HepG2 (cell line): ENCODE data around the gene PRDX6. TPM values are rescaled to one million over a fixed set of nuclear protein-coding genes. Genes with fewer than 3 reads are reported as not detected.
A peak's percentile ranks its signal among the peaks of the same experiment; 100 is the strongest.

Source experiments
- ATAC-seq: fragments of 200-7000 bp; cut with Tn5 transposase; 3 replicates; pipeline ENCODE4 v1.9.1; 2020; ENCODE audit warnings: mild to moderate bottlenecking, moderate library complexity
- BruUV-seq: library from RNA; stranded (reverse); fragments of 400-500 nt; replicated peaks from 2 replicates; lab custom pipeline; 2021; lab: Mats Ljungman, UMichigan
- CTCF ChIA-PET: fragments of 300-600 bp; formaldehyde crosslinking; extraction: SDS; loops from one replicate; lab custom pipeline; 2021; ENCODE audit warnings: low total read pairs, inconsistent platforms, low intra/inter-chr PET ratio; lab: Yijun Ruan, JAX
- POLR2A ChIA-PET: fragments of 350-600 bp; sonication (Branson Sonifier 250); formaldehyde crosslinking; loops from one replicate; lab custom pipeline; 2020; ENCODE audit warnings: antibody characterized with exemption, inconsistent platforms; lab: Yijun Ruan, JAX
- DNase-seq: peaks from one replicate; pipeline ENCODE4 v3.0.0-alpha.2; 2015; ENCODE audit warnings: low spot score
- FAIRE-seq: peaks from 3 replicates; lab custom pipeline; 2011; peaks lifted over from hg19 to GRCh38; lab: Jason Lieb, UNC
- H2AFZ ChIP-seq: one replicate; pipeline ENCODE4 v1.6.1; 2011; ENCODE audit warnings: low read length, inconsistent platforms
- H3K27ac ChIP-seq: fragments of 300-600 bp; 3 replicates; pipeline ENCODE4 v1.8.0; 2011; ENCODE audit warnings: mixed run types, mild to moderate bottlenecking, mixed read lengths, low read length, inconsistent platforms; ENCODE audit not compliant: insufficient read depth; ENCODE audit errors: extremely low read length
- H3K27me3 ChIP-seq, 2 experiments: fragments of 200-600 bp in 1 of 2; 2 replicates in 1 of 2; 3 replicates in 1 of 2; pipeline versions ENCODE4 v1.6.0 to v1.8.0; 2011; ENCODE audit warnings: low read length in 2 of 2, mild to moderate bottlenecking in 2 of 2, moderate library complexity in 2 of 2, inconsistent platforms in 1 of 2; ENCODE audit not compliant: insufficient read depth in 2 of 2, control insufficient read depth in 1 of 2
- H3K36me3 ChIP-seq, 2 experiments: fragments of 200-600 bp in 1 of 2; replicated peaks in 1 of 2; 2 replicates in 1 of 2; 3 replicates in 1 of 2; pipeline versions ENCODE4 v1.5.1 to v1.8.0; 2011; ENCODE audit warnings: low read length in 2 of 2, inconsistent platforms in 1 of 2; ENCODE audit not compliant: insufficient read depth in 2 of 2, control insufficient read depth in 1 of 2
- H3K4me1 ChIP-seq: 2 replicates; pipeline ENCODE4 v1.5.1; 2012; ENCODE audit warnings: low read length, inconsistent platforms; ENCODE audit not compliant: insufficient read depth
- H3K4me2 ChIP-seq: 2 replicates; pipeline ENCODE4 v1.6.0; 2011; ENCODE audit warnings: low read depth, low read length, inconsistent platforms
- H3K4me3 ChIP-seq, 3 experiments: fragments of 200-600 bp in 1 of 3; sonication (generic), shearing (Covaris generic) in 1 of 3; replicated peaks in 1 of 3; 2 replicates each; pipeline ENCODE4 v1.5.1; 2011 to 2016; ENCODE audit warnings: low read length in 3 of 3, inconsistent platforms in 2 of 3, low read depth in 2 of 3, mild to moderate bottlenecking in 2 of 3, control low read depth in 1 of 3, mixed read lengths in 1 of 3; ENCODE audit not compliant: insufficient read depth in 1 of 3
- H3K79me2 ChIP-seq: one replicate; pipeline ENCODE4 v1.6.1; 2011; ENCODE audit warnings: low read length, inconsistent platforms; ENCODE audit not compliant: insufficient read depth
- H3K9ac ChIP-seq: 2 replicates; pipeline ENCODE4 v1.6.0; 2011; ENCODE audit warnings: mild to moderate bottlenecking, low read depth, low read length, inconsistent platforms; ENCODE audit not compliant: insufficient read depth
- H3K9me3 ChIP-seq: 2 replicates; pipeline ENCODE4 v1.5.1; 2012; ENCODE audit warnings: mild to moderate bottlenecking, low read length
- H4K20me1 ChIP-seq: 2 replicates; pipeline ENCODE4 v1.6.0; 2011; ENCODE audit warnings: inconsistent platforms, mild to moderate bottlenecking, low read length, moderate library complexity; ENCODE audit not compliant: insufficient read depth
- ISX ChIP-seq: sonication (generic); formaldehyde crosslinking; conservative IDR thresholded peaks from 2 replicates; pipeline ENCODE4 v1.5.0; 2020; ENCODE audit warnings: missing genetic modification reagents
- MBNL3 ChIP-seq: fragments of 250-450 bp; sonication (Bioruptor Pico); conservative IDR thresholded peaks from 2 replicates; pipeline ENCODE4 v1.8.0; 2022; ENCODE audit warnings: mild to moderate bottlenecking, inconsistent platforms
- PPARG ChIP-seq: conservative IDR thresholded peaks from 2 replicates; pipeline ENCODE4 v1.6.1; 2016; ENCODE audit warnings: missing biosample characterization, missing genetic modification reagents
- RBFOX2 ChIP-seq: fragments of 200-400 bp; formaldehyde crosslinking; IDR thresholded peaks from 2 replicates; pipeline ENCODE4 v1.6.1; 2017; ENCODE audit warnings: low read depth, mild to moderate bottlenecking, low read length
- ZFP36L1 ChIP-seq: sonication (generic); formaldehyde crosslinking; IDR thresholded peaks from 2 replicates; pipeline ENCODE4 v1.8.0; 2022; ENCODE audit warnings: mild to moderate bottlenecking, missing genetic modification reagents, moderate library complexity
- ZNF543 ChIP-seq: sonication (generic); formaldehyde crosslinking; IDR thresholded peaks from 2 replicates; pipeline ENCODE4 v1.4.0; 2020; ENCODE audit warnings: mild to moderate bottlenecking, missing genetic modification reagents
- ZNF724P ChIP-seq: sonication (generic); formaldehyde crosslinking; IDR thresholded peaks from 2 replicates; pipeline ENCODE4 v1.8.0; 2022; ENCODE audit warnings: missing genetic modification reagents, borderline replicate concordance
- WGBS: methylation state at CpG from one replicate; pipeline ENCODE4 v1.1.6; 2017; ENCODE audit warnings: low lambda C conversion rate; 5-methylcytosine and 5-hydroxymethylcytosine counted together
- in situ Hi-C: cut with HindIII; loops from 2 replicates; pipeline ENCODE4 v1.10.0; 2017; ENCODE audit warnings: low pct_unique_long_range_greater_than_20kb; ENCODE audit not compliant: extremely low pct_ligation_motif_present
- intact Hi-C: fragments of 100-400 bp; cut with micrococcal nuclease; formaldehyde crosslinking; loops from one replicate; pipeline ENCODE4 v1.10.0; 2022; ENCODE audit not compliant: unreplicated experiment
- polyA plus RNA-seq, 8 experiments: library from polyadenylated mRNA; depleted of rRNA in 3 of 8; stranded (reverse) in 7 of 8; unstranded in 1 of 8; fragments of >200 nt; fragmentation: Illumina TruSeq in 4 of 8; extraction: Trizol in 4 of 8; gene quantifications; 2 replicates each; pipeline versions ENCODE4 v1.2.1 to v1.2.3, GENCODE V29; 2011 to 2016; ENCODE audit warnings: low read depth in 4 of 8, missing spikeins in 1 of 8, mixed read lengths in 1 of 8; ENCODE audit not compliant: insufficient read depth in 1 of 8
- total RNA-seq, 5 experiments: library from RNA; depleted of rRNA; stranded (reverse); fragments of >200 nt; fragmentation: Illumina TruSeq; extraction: Trizol; gene quantifications; 2 replicates each; pipeline ENCODE4 v1.2.3, GENCODE V29; 2016; ENCODE audit warnings: low read depth in 1 of 5
- TF ChIP-seq, protein P1 (sequence below): sonication (generic); formaldehyde crosslinking; IDR thresholded peaks from 2 replicates; pipeline ENCODE4 v1.5.0; 2020; ENCODE audit warnings: mild to moderate bottlenecking, low read depth, missing genetic modification reagents, borderline replicate concordance
- TF ChIP-seq, protein P2 (sequence below): sonication (generic); IDR thresholded peaks from 2 replicates; pipeline ENCODE4 v1.6.1; 2016; ENCODE audit warnings: low read depth, borderline replicate concordance
- TF ChIP-seq, protein P3 (sequence below): sonication (generic); formaldehyde crosslinking; IDR thresholded peaks from 2 replicates; pipeline ENCODE4 v1.8.0; 2022; ENCODE audit warnings: mild to moderate bottlenecking, missing genetic modification reagents

The PRDX6 gene
- total and polyA plus RNA-seq, 2 of the 13 experiments (the other 11 are each of a cell fraction or from before 2014, with no cell fraction given) = 224 to 309 TPM

DNA sequence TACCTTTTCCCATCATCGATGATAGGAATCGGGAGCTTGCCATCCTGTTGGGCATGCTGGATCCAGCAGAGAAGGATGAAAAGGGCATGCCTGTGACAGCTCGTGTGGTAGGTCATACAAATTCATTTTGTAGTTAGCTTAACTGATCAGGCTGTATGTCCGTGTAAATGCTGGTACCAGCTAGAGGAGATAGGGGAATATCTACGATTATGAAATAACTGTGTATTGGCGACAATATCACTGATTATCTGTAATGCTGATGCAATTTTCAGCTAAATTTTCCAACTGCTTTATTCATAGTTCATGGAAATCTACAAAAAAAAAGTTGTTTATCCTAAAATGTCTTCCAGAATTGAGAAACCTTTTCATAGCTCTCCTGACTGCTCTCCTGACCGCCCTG, 8.3 kb downstream of the PRDX6 start:
- Histone ChIP-seq H2AFZ (no peak overlapping the region), H4K20me1 (peaks cover 7% of the 10 kb centered on the region), H3K79me2 (peaks cover 16% of the 10 kb centered on the region), H3K4me2 (no peak overlapping the region), H3K9ac (no peak overlapping the region), H3K9me3 (no peaks in the 10 kb centered on the region), H3K4me3 (no peak overlapping the region), H3K27ac (no peak overlapping the region), H3K36me3 (peaks cover 24 to 80% of the 10 kb centered on the region in 2 experiments), H3K27me3 (no peaks in the 10 kb centered on the region), H3K4me1 (peaks cover 21% of the 10 kb centered on the region)
- no TSS peak for BruUV-seq
- FAIRE-seq (no peak), ATAC-seq (no peak), DNase-seq (no peak)
- in situ Hi-C loops (no loop called here), intact Hi-C loops (no loop called here)
- POLR2A ChIA-PET = interaction anchor here (3.0 kb wide), 1 partner anchor 8 kb away, joined by 18 read pairs; the partner anchor contains the start of gene PRDX6
- WGBS = 98% methylated on average over 7 of the region's 7 CpGs
- 0 out of 2 replicates have a peak, but pooled peaks have one; percentile 35 for TF ChIP-seq RBFOX2
- TF ChIP-seq ISX (CRISPR knock-in tag) = no peak
- CTCF ChIA-PET = no interaction called here

DNA sequence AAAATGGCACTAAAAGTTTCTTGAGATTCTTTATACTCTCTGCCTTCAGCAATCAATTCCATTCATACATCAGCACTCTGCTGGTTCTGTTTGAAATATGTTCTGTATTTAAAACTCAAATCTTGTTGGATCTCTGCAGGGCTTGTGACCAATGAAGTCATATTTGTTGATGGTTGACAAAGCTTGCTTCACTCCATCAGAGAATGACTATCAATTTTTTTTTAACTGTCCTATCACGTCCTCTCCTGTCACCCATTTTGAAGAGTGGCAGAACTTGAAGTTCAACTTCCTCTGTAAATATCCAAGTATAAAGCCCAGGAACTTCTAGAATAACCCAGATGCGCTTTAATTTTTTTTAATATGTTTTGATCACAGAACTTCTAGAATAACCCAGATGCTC, 10.9 kb downstream of the PRDX6 start:
- Histone ChIP-seq H3K79me2 (no peaks in the 10 kb centered on the region), H2AFZ (no peak overlapping the region), H3K36me3 (peaks cover 16 to 56% of the 10 kb centered on the region in 2 experiments), H4K20me1 (peaks cover 4% of the 10 kb centered on the region; the same call in 1 of the 2 replicates), H3K27me3 (no peaks in the 10 kb centered on the region), H3K27ac (no peak overlapping the region), H3K4me3 (no peak overlapping the region), H3K9me3 (no peaks in the 10 kb centered on the region), H3K4me2 (no peak overlapping the region), H3K4me1 (no peaks in the 10 kb centered on the region), H3K9ac (no peak overlapping the region)
- CTCF ChIA-PET = no interaction called here
- 99% methylated on average over 2 of the region's 2 CpGs for WGBS
- TSS peak; percentile 14 for BruUV-seq
- ATAC-seq (no peak), FAIRE-seq (no peak), DNase-seq (no peak)
- intact Hi-C loops (no loop called here), in situ Hi-C loops (no loop called here)
- POLR2A ChIA-PET = interaction anchor here (3.0 kb wide), 1 partner anchor 11 kb away, joined by 18 read pairs; the partner anchor contains the start of gene PRDX6
- TF ChIP-seq, protein P1, sequence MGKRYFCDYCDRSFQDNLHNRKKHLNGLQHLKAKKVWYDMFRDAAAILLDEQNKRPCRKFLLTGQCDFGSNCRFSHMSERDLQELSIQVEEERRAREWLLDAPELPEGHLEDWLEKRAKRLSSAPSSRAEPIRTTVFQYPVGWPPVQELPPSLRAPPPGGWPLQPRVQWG (CRISPR knock-in tag) = no peak
- no peak for TF ChIP-seq ZFP36L1
- TF ChIP-seq, protein P2, sequence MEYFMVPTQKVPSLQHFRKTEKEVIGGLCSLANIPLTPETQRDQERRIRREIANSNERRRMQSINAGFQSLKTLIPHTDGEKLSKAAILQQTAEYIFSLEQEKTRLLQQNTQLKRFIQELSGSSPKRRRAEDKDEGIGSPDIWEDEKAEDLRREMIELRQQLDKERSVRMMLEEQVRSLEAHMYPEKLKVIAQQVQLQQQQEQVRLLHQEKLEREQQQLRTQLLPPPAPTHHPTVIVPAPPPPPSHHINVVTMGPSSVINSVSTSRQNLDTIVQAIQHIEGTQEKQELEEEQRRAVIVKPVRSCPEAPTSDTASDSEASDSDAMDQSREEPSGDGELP = no peak
- no peak for TF ChIP-seq PPARG (CRISPR knock-in tag)
- no peak for TF ChIP-seq MBNL3 (CRISPR knock-in tag)
- TF ChIP-seq ZNF543 (CRISPR knock-in tag) = no peak
- TF ChIP-seq, protein P3, sequence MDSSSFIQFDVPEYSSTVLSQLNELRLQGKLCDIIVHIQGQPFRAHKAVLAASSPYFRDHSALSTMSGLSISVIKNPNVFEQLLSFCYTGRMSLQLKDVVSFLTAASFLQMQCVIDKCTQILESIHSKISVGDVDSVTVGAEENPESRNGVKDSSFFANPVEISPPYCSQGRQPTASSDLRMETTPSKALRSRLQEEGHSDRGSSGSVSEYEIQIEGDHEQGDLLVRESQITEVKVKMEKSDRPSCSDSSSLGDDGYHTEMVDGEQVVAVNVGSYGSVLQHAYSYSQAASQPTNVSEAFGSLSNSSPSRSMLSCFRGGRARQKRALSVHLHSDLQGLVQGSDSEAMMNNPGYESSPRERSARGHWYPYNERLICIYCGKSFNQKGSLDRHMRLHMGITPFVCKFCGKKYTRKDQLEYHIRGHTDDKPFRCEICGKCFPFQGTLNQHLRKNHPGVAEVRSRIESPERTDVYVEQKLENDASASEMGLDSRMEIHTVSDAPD (CRISPR knock-in tag) = no peak
- no peak for TF ChIP-seq ZNF724P (CRISPR knock-in tag)
